HepG2 (cell line): ENCODE measurements around the gene MLXIPL. TPM values are rescaled to one million over a fixed set of nuclear protein-coding genes. Genes with fewer than 3 reads are reported as not detected.

Experiments used
- NFKB2 ChIP-seq: sonication (generic); formaldehyde crosslinking; IDR thresholded peaks from 2 replicates; pipeline ENCODE4 v1.4.0; 2020; ENCODE audit warnings: missing genetic modification reagents, borderline replicate concordance
- RFXAP ChIP-seq: sonication (generic); formaldehyde crosslinking; IDR thresholded peaks from 2 replicates; pipeline ENCODE4 v1.4.0; 2020; ENCODE audit warnings: missing genetic modification reagents, borderline replicate concordance
- SNAPC5 ChIP-seq: sonication (generic); formaldehyde crosslinking; IDR thresholded peaks from 2 replicates; pipeline ENCODE4 v1.8.1; 2023; ENCODE audit warnings: mild to moderate bottlenecking, missing genetic modification reagents, borderline replicate concordance
- TFAP4 ChIP-seq: sonication (generic); IDR thresholded peaks from 2 replicates; pipeline ENCODE4 v1.6.1; 2016; ENCODE audit warnings: low read depth, borderline replicate concordance
- TFDP2 ChIP-seq: sonication (generic); formaldehyde crosslinking; IDR thresholded peaks from 2 replicates; pipeline ENCODE4 v1.4.0; 2020; ENCODE audit warnings: missing genetic modification reagents
- TRIM24 ChIP-seq: sonication (generic); formaldehyde crosslinking; IDR thresholded peaks from 2 replicates; pipeline ENCODE4 v1.8.0; 2022; ENCODE audit warnings: mild to moderate bottlenecking, missing genetic modification reagents
- ZBTB38 ChIP-seq: sonication (generic); formaldehyde crosslinking; IDR thresholded peaks from 2 replicates; pipeline ENCODE4 v1.5.1; 2020; ENCODE audit warnings: mild to moderate bottlenecking, missing genetic modification reagents
- ZNF282 ChIP-seq: fragments of 450-650 bp; IDR thresholded peaks from 2 replicates; pipeline ENCODE4 v1.6.1; 2018; ENCODE audit not compliant: partially characterized antibody
- ZNF646 ChIP-seq: sonication (generic); formaldehyde crosslinking; IDR thresholded peaks from 2 replicates; pipeline ENCODE4 v1.9.0; 2021; ENCODE audit warnings: mild to moderate bottlenecking, missing genetic modification reagents
- ZNF687 ChIP-seq: sonication (generic); formaldehyde crosslinking; IDR thresholded peaks from 2 replicates; pipeline ENCODE4 v1.5.1; 2020; ENCODE audit warnings: mild to moderate bottlenecking, missing genetic modification reagents, moderate library complexity
- ZXDC ChIP-seq: sonication (generic); formaldehyde crosslinking; IDR thresholded peaks from 2 replicates; pipeline ENCODE4 v1.5.0; 2020; ENCODE audit warnings: mild to moderate bottlenecking, missing genetic modification reagents
- polyA plus RNA-seq, 8 experiments: library from polyadenylated mRNA; depleted of rRNA in 3 of 8; stranded (reverse) in 7 of 8; unstranded in 1 of 8; fragments of >200 nt; fragmentation: Illumina TruSeq in 4 of 8; extraction: Trizol in 4 of 8; gene quantifications; 2 replicates each; pipeline versions ENCODE4 v1.2.1 to v1.2.3, GENCODE V29; 2011 to 2016; ENCODE audit warnings: low read depth in 4 of 8, missing spikeins in 1 of 8, mixed read lengths in 1 of 8; ENCODE audit not compliant: insufficient read depth in 1 of 8
- total RNA-seq, 5 experiments: library from RNA; depleted of rRNA; stranded (reverse); fragments of >200 nt; fragmentation: Illumina TruSeq; extraction: Trizol; gene quantifications; 2 replicates each; pipeline ENCODE4 v1.2.3, GENCODE V29; 2016; ENCODE audit warnings: low read depth in 1 of 5

MLXIPL gene
- total and polyA plus RNA-seq, 2 of the 13 experiments (the other 11 are each of a cell fraction or from before 2014, with no cell fraction given): 51.6 to 60.1 TPM

GRCh38 chr7:73647725-73648592 is 23.6 kb upstream of the MLXIPL start (continued):
- TF ChIP-seq ZNF646 (CRISPR knock-in tag): no peak
- no peak for TF ChIP-seq ZNF282
- no peak for TF ChIP-seq ZBTB38 (CRISPR knock-in tag)
- peak; percentile 83; the same call in 1 of the 2 replicates for TF ChIP-seq NFKB2 (CRISPR knock-in tag)
- TF ChIP-seq SNAPC5: no peak
- TF ChIP-seq TRIM24 (CRISPR knock-in tag): peak; percentile 14; the same call in 1 of the 2 replicates
- peak; percentile 83; the same call in 1 of the 2 replicates for TF ChIP-seq RFXAP (CRISPR knock-in tag)
- peak; percentile 93 for TF ChIP-seq ZNF687 (CRISPR knock-in tag)
- TF ChIP-seq TFDP2: peak; percentile 81
- TF ChIP-seq ZXDC (CRISPR knock-in tag): no peak
- peak; percentile 31; the same call in 1 of the 2 replicates for TF ChIP-seq TFAP4
